Dendritic cell treated with granulocyte-macrophage colony-stimulating factor and Interleukin-4, amounts not matched to agents 40 ng/mL and 50 ng/mL, for 4 days (primary cell): Measurements from ENCODE around the gene NOS3.

Source experiments
- H3K27ac Mint-ChIP-seq: one replicate; pipeline ENCODE4 v1.8.0; 2022; ENCODE audit warnings: mild to moderate bottlenecking, mixed read lengths
- H3K27me3 Mint-ChIP-seq: one replicate; pipeline ENCODE4 v1.8.0; 2022; ENCODE audit warnings: mild to moderate bottlenecking, mixed read lengths
- H3K36me3 Mint-ChIP-seq: one replicate; pipeline ENCODE4 v1.8.0; 2022; ENCODE audit warnings: low read depth, mixed read lengths
- H3K4me1 Mint-ChIP-seq: one replicate; pipeline ENCODE4 v1.8.0; 2022; ENCODE audit warnings: low read depth, mixed read lengths
- H3K4me3 Mint-ChIP-seq: one replicate; pipeline ENCODE4 v1.8.0; 2022; ENCODE audit warnings: mild to moderate bottlenecking, moderate library complexity, mixed read lengths
- H3K9me3 Mint-ChIP-seq: one replicate; pipeline ENCODE4 v1.8.0; 2022; ENCODE audit warnings: mixed read lengths
- intact Hi-C: fragments of 100-400 bp; cut with micrococcal nuclease; formaldehyde crosslinking; loops from one replicate; pipeline ENCODE4 v1.15.0; 2022

NOS3 gene

DNA sequence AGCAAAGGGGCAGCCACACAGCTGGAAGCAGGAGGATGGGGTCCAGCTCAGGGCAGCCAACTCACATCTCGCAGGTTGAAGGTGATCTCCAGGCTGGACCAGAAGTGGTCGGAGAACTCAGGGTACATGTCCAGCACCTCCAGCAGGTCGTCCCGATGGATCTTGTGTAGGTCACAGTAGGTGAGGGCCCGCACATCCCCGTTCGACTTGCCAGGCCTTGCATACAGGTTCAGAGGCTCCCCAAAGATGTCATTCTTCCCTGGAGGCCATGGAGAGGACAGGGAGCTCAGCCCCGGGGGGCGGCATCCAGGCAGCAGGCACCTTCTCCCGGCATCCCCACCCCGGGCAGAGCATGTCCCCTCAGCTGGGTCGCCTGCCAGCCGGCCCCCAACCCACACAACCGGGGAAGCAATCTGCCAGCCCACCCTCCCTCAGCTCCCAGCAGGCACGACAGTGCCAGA, 42.0 kb upstream of the NOS3 start:
- H3K27me3 Mint-ChIP-seq, result peaks cover 50% of the 10 kb centered on the region
- no peak overlapping the region for H3K27ac Mint-ChIP-seq
- no peaks in the 10 kb centered on the region for H3K36me3 Mint-ChIP-seq

DNA sequence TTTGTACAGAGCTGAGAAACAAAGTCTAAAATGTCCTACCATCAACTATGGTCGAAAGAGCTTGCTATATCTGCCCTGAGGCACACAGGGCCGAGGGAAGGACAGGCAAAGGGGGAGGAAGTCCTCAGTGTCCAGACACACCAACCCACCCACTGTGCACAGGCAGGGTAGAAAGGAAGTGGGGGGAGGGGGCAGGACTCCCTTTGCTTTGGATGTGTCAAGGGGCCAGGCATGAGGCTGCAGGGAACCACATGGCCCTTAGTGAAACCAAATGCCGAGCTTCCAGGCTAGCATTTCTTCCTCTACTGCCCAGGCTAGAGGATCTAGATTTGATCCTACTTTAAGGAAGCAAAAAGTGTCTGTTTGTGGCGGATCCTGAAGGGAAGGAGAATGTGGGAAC, 41.3 kb upstream of the NOS3 start:
- Mint-ChIP-seq H3K4me1 (peaks cover 5% of the 10 kb centered on the region), H3K27me3 (peaks cover 55% of the 10 kb centered on the region), H3K27ac (no peak overlapping the region), H3K36me3 (no peaks in the 10 kb centered on the region), H3K4me3 (no peak overlapping the region), H3K9me3 (no peaks in the 10 kb centered on the region)
- intact Hi-C loops, result no loop called here

More for the DNA sequence above, 42.0 kb upstream of the NOS3 start:
- H3K4me3 Mint-ChIP-seq, result no peak overlapping the region
- no peaks in the 10 kb centered on the region for H3K9me3 Mint-ChIP-seq
- H3K4me1 Mint-ChIP-seq, result peaks cover 5% of the 10 kb centered on the region
- intact Hi-C loops, result no loop called here

DNA sequence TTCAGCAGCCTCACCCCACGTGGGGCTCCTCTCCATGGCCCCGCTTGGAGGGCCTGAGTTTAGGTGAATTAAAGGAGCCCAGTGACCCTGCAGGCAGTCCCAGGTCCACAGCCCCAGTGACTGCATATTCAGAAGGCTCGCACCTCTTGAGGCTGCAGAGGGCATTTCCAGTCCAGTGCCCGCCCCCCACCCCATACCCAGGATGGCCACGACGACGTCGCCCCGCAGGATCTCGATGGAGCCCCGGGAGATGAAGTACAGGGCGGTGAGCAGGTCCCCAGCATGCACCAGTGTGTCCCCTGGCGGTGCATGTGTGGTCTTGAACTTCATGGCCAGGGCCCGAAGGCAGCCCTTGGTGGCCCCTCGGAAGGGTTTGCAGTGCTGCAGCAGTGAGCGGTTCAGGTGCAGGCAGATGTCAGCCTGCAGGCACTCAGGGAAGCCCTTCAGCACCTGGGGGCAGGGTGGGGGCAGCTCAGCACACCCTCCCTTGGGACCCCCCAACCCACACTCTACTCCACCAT, 40.8 kb upstream of the NOS3 start:
- Mint-ChIP-seq H3K27me3 (peaks cover 60% of the 10 kb centered on the region), H3K4me3 (no peak overlapping the region), H3K36me3 (no peaks in the 10 kb centered on the region), H3K4me1 (peaks cover 5% of the 10 kb centered on the region), H3K27ac (no peak overlapping the region), H3K9me3 (no peaks in the 10 kb centered on the region)
- intact Hi-C loops, result no loop called here

DNA sequence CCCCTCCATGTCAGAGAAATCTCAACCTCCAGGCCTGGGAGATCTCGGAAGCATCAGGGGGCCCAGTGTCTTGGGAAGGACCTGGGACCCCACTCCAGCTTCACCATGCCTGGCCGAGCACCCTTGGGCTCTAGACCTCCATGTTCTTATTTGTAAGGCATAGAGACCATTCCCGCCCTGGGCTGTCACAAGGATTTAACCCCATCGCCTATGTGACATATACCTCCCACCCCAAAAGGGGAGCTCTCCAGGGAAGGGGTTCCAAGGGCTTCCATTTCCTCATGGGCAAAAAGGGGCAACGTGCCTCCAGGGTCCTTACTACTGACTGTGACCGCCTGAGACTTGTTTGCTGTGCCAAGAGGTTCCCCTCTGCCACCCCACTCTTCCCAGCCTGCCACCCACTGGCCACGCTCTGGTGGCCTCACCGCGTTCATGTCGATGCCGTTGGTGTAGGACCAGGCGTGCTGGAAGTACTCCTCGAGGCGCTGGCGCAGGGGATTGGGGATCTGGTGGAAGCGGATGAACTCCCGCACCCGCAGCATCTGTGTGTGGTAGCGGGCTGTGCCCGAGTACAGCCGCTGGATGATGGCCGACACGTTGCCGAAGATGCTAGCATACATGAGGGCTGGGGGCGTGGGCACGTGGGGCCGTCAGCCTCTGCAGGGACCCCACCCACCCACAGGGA, 40.2 kb upstream of the NOS3 start:
- intact Hi-C loops, result no loop called here

DNA sequence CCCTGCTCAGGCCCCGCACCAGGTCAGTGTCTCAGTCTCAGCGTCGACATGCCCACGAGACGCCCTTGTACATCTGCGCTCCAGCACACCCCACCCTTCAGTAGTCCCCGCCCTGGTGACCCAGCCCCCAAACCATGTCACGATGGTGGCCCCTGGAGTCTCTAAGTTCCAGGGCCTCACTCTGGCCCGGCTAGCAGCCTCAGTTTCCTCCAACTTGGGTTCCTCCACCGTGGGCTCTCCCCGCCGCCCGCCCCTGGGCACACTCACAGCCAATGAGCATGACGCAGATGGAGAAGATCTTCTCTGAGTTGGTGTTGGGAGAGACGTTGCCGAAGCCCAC, 39.7 kb upstream of the NOS3 start:
- intact Hi-C loops, result no loop called here
- H3K36me3 Mint-ChIP-seq, result no peaks in the 10 kb centered on the region
- peaks cover 5% of the 10 kb centered on the region for H3K4me1 Mint-ChIP-seq
- no peak overlapping the region for H3K27ac Mint-ChIP-seq
- H3K4me3 Mint-ChIP-seq, result no peak overlapping the region
- no peaks in the 10 kb centered on the region for H3K9me3 Mint-ChIP-seq
- peaks cover 59% of the 10 kb centered on the region for H3K27me3 Mint-ChIP-seq

More for the DNA sequence above, 40.2 kb upstream of the NOS3 start:
- peaks cover 60% of the 10 kb centered on the region for H3K27me3 Mint-ChIP-seq
- H3K9me3 Mint-ChIP-seq, result no peaks in the 10 kb centered on the region
- H3K27ac Mint-ChIP-seq, result no peak overlapping the region
- peaks cover 5% of the 10 kb centered on the region for H3K4me1 Mint-ChIP-seq
- H3K36me3 Mint-ChIP-seq, result no peaks in the 10 kb centered on the region
- H3K4me3 Mint-ChIP-seq, result no peak overlapping the region

DNA sequence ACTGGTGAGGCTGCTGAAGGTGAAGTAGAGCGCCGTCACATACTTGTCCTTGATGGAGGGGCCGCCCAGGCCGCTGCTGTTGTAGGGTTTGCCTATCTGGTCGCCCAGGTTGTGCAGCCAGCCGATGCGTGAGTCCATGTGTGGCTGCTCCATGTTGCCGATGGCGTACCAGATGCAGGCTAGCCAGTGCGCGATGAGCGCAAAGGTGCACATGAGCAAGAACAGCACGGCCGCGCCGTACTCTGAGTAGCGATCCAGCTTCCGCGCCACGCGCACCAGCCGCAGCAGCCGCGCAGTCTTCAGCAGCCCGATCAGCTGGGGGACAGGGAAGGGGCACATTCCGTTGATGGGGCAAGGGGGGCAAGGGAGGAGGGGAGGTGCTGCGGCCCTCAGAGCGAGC, 39.3 kb upstream of the NOS3 start:
- Mint-ChIP-seq H3K27me3 (peaks cover 56% of the 10 kb centered on the region), H3K9me3 (no peaks in the 10 kb centered on the region), H3K4me3 (no peak overlapping the region)

DNA sequence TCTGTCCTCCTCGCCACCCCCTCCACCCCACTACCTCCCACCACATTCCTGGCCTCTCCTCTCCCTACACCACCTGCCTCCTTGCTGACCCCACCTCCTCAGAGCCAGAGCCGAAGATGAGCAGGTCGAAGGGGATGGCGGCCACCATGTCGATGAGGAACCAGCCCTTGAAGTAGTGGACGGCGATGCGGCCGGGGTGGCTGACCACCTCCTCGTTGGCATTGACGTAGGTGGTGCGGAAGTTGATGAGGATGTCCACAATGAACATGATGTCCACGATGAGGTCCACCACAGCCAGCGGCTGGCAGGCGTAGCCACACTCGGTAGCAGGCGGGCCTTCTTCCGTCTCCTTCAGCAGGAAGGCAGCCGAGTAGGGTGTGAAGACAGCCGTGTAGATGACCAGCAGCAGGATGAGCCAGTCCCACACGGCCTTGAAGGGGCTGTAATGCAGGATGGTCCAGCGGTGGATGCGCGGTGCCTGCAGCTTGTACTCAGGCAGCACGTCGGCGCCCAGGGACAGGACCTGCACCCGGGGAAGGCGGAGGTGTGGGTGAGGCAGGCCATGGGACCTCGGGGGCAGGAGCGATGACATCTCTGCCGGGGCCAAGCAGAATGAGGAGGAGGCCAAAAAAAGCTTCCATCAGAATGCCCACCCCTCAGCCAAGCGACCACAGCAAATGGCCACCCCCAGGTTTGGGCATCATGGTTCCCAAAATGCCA, 38.3 kb upstream of the NOS3 start:
- Mint-ChIP-seq H3K4me3 (no peak overlapping the region), H3K27ac (no peak overlapping the region), H3K9me3 (no peaks in the 10 kb centered on the region), H3K4me1 (peaks cover 5% of the 10 kb centered on the region), H3K27me3 (peaks cover 58% of the 10 kb centered on the region), H3K36me3 (no peaks in the 10 kb centered on the region)
- intact Hi-C loops, result no loop called here

More for the DNA sequence above, 39.3 kb upstream of the NOS3 start:
- no peak overlapping the region for H3K27ac Mint-ChIP-seq
- peaks cover 5% of the 10 kb centered on the region for H3K4me1 Mint-ChIP-seq
- intact Hi-C loops, result no loop called here
- H3K36me3 Mint-ChIP-seq, result no peaks in the 10 kb centered on the region

DNA sequence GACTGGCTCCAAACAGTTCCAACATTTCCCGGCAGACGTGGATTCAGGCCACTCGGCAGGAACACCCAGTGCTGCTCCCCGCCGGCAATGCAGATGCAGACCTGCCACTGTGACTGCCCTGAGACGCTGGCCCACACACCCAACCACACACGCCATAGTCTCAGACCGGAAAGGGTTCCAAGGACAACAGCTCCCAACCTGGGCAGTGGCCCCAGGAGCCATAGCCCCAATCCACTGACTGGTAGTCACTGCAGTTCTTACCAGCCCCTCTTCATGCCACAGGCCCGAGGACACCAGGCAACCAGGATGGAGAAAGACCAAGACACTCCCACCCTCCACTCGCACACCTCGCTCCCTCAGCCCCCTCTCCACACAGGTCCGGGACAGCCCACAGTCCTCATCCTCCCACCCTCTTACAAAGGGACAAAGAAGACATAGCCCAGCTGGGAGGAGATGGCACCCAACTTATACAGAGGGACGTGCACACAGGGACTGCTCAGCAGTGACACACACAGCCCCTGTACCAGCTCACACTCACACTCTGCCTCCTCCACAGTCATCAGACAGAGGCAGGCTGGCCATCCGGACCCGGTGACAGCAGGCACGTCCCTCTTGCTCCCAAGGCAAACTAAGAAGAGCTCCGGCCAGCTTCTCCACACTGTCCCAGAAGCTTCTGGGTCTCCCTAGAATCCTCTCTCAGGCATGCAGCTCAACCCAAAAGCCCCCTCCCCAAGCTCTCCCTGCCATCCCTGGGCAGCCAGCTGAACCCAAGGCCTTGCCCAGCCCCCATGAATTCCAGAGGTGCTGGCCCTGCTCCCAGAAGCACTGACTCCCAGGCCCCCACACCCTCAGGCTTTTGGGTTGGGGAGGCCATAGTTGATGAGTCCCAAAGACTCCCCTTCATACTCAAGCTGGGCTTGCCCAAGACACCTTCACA, 37.5 kb upstream of the NOS3 start:
- Mint-ChIP-seq H3K4me1 (peaks cover 5% of the 10 kb centered on the region), H3K36me3 (no peaks in the 10 kb centered on the region), H3K27me3 (peaks cover 54% of the 10 kb centered on the region), H3K9me3 (no peaks in the 10 kb centered on the region), H3K27ac (no peak overlapping the region), H3K4me3 (no peak overlapping the region)
- intact Hi-C loops, result no loop called here

DNA sequence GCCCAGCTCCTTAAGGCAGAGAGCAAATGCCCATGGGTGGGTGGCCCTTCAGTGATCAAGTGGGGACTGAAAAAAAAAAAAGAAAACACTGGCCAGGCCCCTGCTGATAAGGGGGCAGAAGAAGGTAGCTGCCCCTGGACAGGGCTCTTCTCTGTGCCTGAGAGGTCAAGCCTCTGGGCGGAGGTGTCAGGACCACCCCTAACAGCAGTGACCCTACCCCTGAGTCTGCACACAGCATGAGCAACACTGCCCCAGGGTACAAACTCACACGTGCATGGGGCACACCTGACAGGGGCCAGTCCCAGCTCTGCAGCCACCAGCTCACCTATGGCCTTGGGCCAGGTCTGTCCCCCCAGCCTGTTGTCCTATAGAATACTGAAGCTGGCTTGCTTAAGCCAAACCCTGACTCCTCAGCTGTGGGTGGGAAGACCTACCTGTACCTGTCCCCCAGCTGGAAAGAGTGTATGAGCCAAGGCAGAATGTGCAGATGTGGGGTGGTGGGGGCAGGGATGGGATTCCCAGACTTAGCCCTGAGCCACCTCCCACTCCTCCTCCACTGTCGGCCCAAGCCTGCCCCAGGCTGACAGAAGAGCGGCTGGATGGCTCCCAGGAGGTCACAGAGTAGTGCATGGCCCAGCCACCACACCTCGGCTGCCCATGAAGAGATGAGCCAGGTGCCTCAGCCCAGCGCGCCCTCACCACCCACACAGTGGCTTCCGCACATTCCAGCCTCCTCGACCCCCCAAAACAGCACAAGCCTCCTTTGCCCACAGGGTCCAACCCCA, 36.4 kb upstream of the NOS3 start:
- Mint-ChIP-seq H3K4me1 (peaks cover 4% of the 10 kb centered on the region), H3K27ac (no peak overlapping the region)

DNA sequence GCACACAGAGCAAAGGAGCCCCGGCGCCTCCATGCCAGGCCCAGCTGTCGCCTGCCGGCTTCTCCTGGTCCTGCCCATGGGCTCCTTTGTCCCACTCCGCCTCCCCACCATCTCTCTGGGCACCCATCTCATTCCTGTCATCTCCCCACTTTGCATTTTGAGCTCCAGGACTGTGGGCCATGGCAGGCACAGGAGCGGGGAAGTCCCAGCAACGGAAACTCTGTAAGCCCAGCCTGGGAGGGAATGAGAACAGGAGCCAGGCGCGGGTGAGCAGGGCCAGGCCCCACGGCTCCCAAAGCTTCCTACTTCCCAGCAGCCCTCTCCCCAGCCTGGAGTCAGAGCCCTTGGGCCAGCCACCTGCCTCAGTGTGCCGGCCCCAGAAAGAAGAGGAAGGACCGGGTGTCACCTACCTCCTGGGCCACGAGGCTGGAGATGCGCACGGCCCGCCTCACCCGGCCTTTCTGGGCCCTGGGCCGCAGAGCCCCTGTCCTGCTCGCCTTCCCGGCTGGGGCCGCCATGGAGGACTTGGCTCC, 35.8 kb upstream of the NOS3 start:
- Mint-ChIP-seq H3K36me3 (no peaks in the 10 kb centered on the region), H3K27me3 (peaks cover 60% of the 10 kb centered on the region), H3K27ac (no peak overlapping the region), H3K9me3 (no peaks in the 10 kb centered on the region), H3K4me1 (no peaks in the 10 kb centered on the region), H3K4me3 (no peak overlapping the region)
- intact Hi-C loops, result no loop called here

More for the DNA sequence above, 36.4 kb upstream of the NOS3 start:
- no peaks in the 10 kb centered on the region for H3K36me3 Mint-ChIP-seq
- intact Hi-C loops, result no loop called here
- peaks cover 55% of the 10 kb centered on the region for H3K27me3 Mint-ChIP-seq
- no peak overlapping the region for H3K4me3 Mint-ChIP-seq
- no peaks in the 10 kb centered on the region for H3K9me3 Mint-ChIP-seq

DNA sequence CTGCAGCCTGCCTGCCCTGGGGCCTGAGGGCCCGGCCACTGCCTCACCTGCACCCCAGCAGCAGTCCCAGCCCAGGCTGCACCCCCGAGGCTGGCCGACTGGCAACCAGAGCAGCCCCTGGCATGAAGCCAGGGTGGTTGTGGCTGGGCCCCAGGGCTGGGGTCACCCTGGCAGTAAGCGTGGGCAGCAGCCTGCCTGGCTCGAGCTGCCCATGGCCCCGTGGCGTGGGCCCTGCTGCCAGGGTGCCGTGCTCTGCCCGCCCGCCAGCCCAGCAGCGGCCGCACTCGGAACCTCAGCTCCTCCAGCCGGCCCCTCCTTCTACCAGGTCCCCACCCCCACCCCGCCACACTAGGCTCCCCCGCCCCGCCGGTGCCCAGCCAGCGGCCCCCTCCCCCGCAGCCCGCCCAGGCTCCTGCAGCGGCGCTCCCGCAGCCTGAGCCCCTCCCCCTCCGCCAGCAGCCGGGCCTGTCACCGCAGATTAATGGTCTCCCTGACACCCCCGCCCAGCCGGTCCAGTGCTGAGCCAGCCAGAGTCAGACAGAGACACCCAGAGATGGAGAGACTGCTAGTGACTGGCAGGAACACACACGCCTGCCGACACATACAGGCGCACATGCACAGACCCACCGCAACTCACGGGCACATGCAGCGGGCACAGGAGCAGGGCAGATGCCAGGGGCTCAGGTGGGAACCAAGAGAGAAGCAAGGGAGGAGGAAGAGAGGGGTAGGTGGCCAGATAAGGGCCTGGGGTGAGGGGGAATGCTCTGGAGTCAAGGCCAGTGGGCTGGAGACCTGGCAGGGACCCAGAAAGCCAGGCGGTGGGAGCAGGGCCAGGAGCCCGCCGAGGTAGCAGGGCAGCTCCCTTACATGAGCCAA, 35.1 kb upstream of the NOS3 start:
- no peak overlapping the region for H3K27ac Mint-ChIP-seq
- peaks cover 63% of the 10 kb centered on the region for H3K27me3 Mint-ChIP-seq
- no peaks in the 10 kb centered on the region for H3K9me3 Mint-ChIP-seq

DNA sequence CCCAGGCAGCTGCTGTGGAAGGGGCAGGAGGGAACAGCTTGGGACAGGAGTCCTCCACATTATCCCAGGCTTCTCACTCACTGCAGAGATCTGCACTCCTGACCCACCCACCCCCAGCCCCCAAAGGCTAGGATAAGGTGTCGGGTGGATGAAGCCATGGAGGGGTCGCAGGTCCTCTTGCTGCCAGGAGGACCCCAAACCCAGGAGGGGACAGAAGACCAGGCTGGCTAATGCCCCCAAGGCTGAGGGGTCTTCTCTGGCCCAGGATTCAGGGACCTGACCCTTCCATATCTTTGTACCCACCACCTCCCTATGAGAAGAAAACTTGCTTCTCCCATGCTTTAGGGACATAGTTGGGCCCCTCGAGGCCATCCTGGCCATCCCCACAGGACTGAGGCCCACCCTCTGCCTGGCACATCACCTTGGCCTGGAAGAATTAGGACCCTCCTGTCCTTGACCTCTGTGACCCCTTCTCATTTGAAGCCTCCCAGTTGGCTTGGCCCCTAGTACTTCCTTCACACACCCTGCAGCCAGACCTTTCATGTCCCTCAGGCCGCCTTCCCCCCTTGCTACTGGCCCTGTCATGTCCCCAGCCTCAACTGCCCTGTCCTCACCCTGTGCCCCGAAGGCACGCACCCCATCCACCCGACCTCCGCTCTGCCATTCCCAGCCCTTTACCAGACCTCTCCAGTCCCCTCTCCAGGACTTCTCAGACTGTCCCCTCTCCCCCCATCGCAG, 34.3 kb upstream of the NOS3 start:
- Mint-ChIP-seq H3K4me3 (no peak overlapping the region), H3K27ac (no peak overlapping the region), H3K27me3 (peaks cover 70% of the 10 kb centered on the region), H3K36me3 (no peaks in the 10 kb centered on the region), H3K4me1 (no peaks in the 10 kb centered on the region), H3K9me3 (no peaks in the 10 kb centered on the region)
- intact Hi-C loops, result no loop called here

More for the DNA sequence above, 35.1 kb upstream of the NOS3 start:
- intact Hi-C loops, result no loop called here
- no peak overlapping the region for H3K4me3 Mint-ChIP-seq
- H3K36me3 Mint-ChIP-seq, result no peaks in the 10 kb centered on the region
- H3K4me1 Mint-ChIP-seq, result no peaks in the 10 kb centered on the region
